ENCODE measurements around the gene EIF3A. TPM values are rescaled to one million over a fixed set of nuclear protein-coding genes. Genes with fewer than 3 reads are reported as not detected.

The EIF3A gene
- total RNA-seq, 1 experiment from 2014 or later, result 214 TPM

GRCh38 chr10:118986815-118987790, 93.5 kb downstream of the EIF3A start:
- DNase-seq (ENCODE audit: low read depth, low spot score) (no peak), ATAC-seq (no peak)
- CTCF ChIA-PET, result no interaction called here
- Histone ChIP-seq H3K4me3 (ENCODE audit: low read depth in 2 of 2, low read length in 2 of 2) (no peak overlapping the region), H3K4me1 (ENCODE audit: control insufficient read depth, insufficient read depth, low read length) (peaks cover 6% of the 10 kb centered on the region; the same call in 1 of the 2 replicates), H3K27me3 (ENCODE audit: control insufficient read depth, insufficient read depth, low read length) (no peaks in the 10 kb centered on the region), H3K27ac (ENCODE audit: low read length) (no peak overlapping the region), H3K36me3 (ENCODE audit: control insufficient read depth, insufficient read depth, low read length) (no peaks in the 10 kb centered on the region), H3K9me3 (ENCODE audit: control insufficient read depth, insufficient read depth, low read depth, low read length) (no peaks in the 10 kb centered on the region)
- BruUV-seq (replicated peaks), result no TSS peak
- intact Hi-C loops (cut with micrococcal nuclease; ENCODE audit: unreplicated experiment) (no loop called here), in situ Hi-C loops (cut with HindIII; ENCODE audit: low pct_unique_long_range_greater_than_20kb, low sequenced_read_pairs) (no loop called here)
- TF ChIP-seq, protein P1, sequence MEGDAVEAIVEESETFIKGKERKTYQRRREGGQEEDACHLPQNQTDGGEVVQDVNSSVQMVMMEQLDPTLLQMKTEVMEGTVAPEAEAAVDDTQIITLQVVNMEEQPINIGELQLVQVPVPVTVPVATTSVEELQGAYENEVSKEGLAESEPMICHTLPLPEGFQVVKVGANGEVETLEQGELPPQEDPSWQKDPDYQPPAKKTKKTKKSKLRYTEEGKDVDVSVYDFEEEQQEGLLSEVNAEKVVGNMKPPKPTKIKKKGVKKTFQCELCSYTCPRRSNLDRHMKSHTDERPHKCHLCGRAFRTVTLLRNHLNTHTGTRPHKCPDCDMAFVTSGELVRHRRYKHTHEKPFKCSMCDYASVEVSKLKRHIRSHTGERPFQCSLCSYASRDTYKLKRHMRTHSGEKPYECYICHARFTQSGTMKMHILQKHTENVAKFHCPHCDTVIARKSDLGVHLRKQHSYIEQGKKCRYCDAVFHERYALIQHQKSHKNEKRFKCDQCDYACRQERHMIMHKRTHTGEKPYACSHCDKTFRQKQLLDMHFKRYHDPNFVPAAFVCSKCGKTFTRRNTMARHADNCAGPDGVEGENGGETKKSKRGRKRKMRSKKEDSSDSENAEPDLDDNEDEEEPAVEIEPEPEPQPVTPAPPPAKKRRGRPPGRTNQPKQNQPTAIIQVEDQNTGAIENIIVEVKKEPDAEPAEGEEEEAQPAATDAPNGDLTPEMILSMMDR (IDR thresholded peaks at IDR 0.05), result no peak
- POLR2A ChIA-PET, result interaction anchor here (0.7 kb wide), 2 partner anchors 22 to 579 kb away, joined by 4 to 5 read pairs; no protein-coding TSS in a partner anchor

DNA sequence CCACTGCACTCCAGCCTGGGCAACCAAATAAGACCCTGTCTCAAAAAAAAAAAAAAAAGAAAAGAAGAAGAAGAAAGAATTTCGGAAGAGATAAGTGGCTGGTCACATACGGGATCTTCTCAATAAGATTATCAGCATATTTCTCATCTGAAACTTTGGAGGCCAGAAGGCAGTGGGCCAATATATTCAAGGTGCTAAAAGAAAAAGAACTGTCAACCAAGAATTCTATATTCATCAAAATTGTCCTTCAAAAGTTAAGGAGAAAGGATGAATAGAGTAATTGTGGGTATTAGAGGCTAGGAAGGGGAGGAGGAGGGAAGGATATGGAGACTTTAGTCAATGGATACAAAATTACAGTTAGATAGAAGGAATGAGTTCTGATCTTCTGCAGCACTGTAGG, 95.0 kb downstream of the EIF3A start:
- ChIA-PET CTCF (no interaction called here), POLR2A (no interaction called here)
- DNase-seq (ENCODE audit: low read depth, low spot score) (no peak), ATAC-seq (no peak)
- H3K9me3 ChIP-seq (ENCODE audit: control insufficient read depth, insufficient read depth, low read depth, low read length), result no peaks in the 10 kb centered on the region
- BruUV-seq (replicated peaks), result no TSS peak
- H3K4me3 ChIP-seq (ENCODE audit: low read depth in 2 of 2, low read length in 2 of 2), result no peak overlapping the region
- TF ChIP-seq POLR2AphosphoS5 (IDR thresholded peaks at IDR 0.05; ENCODE audit: low read depth, low read length) (no peak), REST (IDR thresholded peaks at IDR 0.05; ENCODE audit: insufficient read depth in 1 of 2, low read depth in 2 of 2, low read length in 1 of 2) (no peak), TCF7L2 (IDR thresholded peaks at IDR 0.05; ENCODE audit: low read depth, low read length) (no peak), SIN3A (IDR thresholded peaks at IDR 0.05; ENCODE audit: borderline replicate concordance, insufficient read depth, low read depth, low read length) (no peak)
- TF ChIP-seq, protein P1 (IDR thresholded peaks at IDR 0.05), result no peak
- in situ Hi-C loops (cut with HindIII; ENCODE audit: low pct_unique_long_range_greater_than_20kb, low sequenced_read_pairs) (no loop called here), intact Hi-C loops (cut with micrococcal nuclease; ENCODE audit: unreplicated experiment) (no loop called here)
- H3K27me3 ChIP-seq (ENCODE audit: control insufficient read depth, insufficient read depth, low read length), result no peaks in the 10 kb centered on the region
- H3K4me1 ChIP-seq (ENCODE audit: control insufficient read depth, insufficient read depth, low read length), result peaks cover 6% of the 10 kb centered on the region; the same call in 1 of the 2 replicates
- no peak overlapping the region for H3K27ac ChIP-seq (ENCODE audit: low read length)
- no peaks in the 10 kb centered on the region for H3K36me3 ChIP-seq (ENCODE audit: control insufficient read depth, insufficient read depth, low read length)

Other genes with a start within 250 kb of the EIF3A start
- 18.0 TPM for gene NANOS1, start 51.1 kb downstream of the EIF3A start, total RNA-seq (2021; ENCODE audit: unreplicated experiment)
- gene DENND10, start 23.3 kb upstream of the EIF3A start, total RNA-seq (2021; ENCODE audit: unreplicated experiment), result 72.8 TPM
- gene SFXN4, start 84.9 kb upstream of the EIF3A start, total RNA-seq (2021; ENCODE audit: unreplicated experiment), result 67.0 TPM
- 235 TPM for gene PRDX3, start 98.0 kb upstream of the EIF3A start, total RNA-seq (2021; ENCODE audit: unreplicated experiment)
- 29.0 TPM for gene GRK5, start 126.8 kb upstream of the EIF3A start, total RNA-seq (2021; ENCODE audit: unreplicated experiment)